K562 (cell line): ENCODE results near the gene IMMP2L. TPM values are rescaled to one million over a fixed set of nuclear protein-coding genes. Genes with fewer than 3 reads are reported as not detected.

Experiments
- ATAC-seq: fragments of 200-7000 bp; cut with Tn5 transposase; 3 replicates; pipeline ENCODE4 v1.9.1; 2020; ENCODE audit warnings: moderate library complexity
- BruUV-seq: library from RNA; stranded (reverse); fragments of 400-500 nt; replicated peaks from 2 replicates; lab custom pipeline; 2021; lab: Mats Ljungman, UMichigan
- CTCF ChIA-PET: fragments of 300-600 bp; formaldehyde crosslinking; extraction: SDS; loops from one replicate; lab custom pipeline; 2021; ENCODE audit warnings: low intra/inter-chr PET ratio; lab: Yijun Ruan, JAX
- POLR2A ChIA-PET: fragments of 300-600, 350-650 bp; sonication (Branson Sonifier 250); formaldehyde crosslinking; extraction: SDS; loops from one replicate; lab custom pipeline; 2021; ENCODE audit warnings: antibody characterized with exemption, inconsistent platforms; lab: Yijun Ruan, JAX
- DNase-seq, 4 experiments: peaks; one replicate each; pipeline versions ENCODE4 v3.0.0 to v3.0.0-alpha.2; 2011 to 2018; ENCODE audit warnings: low spot score in 3 of 4, mixed read lengths in 3 of 4; ENCODE audit errors: extremely low read depth in 1 of 4
- FAIRE-seq: peaks from 2 replicates; lab custom pipeline; 2011; peaks lifted over from hg19 to GRCh38; lab: Jason Lieb, UNC
- H2AFZ ChIP-seq: 2 replicates; pipeline ENCODE4 v1.6.0; 2011; ENCODE audit warnings: low read depth, low read length, control low read depth, inconsistent platforms
- H3K27ac ChIP-seq: fragments of 200-600 bp; 3 replicates; pipeline ENCODE4 v1.8.0; 2011; ENCODE audit warnings: low read depth, mild to moderate bottlenecking, control low read depth, inconsistent platforms, low read length, moderate library complexity, mixed read lengths; ENCODE audit errors: extremely low read depth
- H3K27me3 ChIP-seq, 2 experiments: fragments of 300-600 bp in 1 of 2; 2 replicates in 1 of 2; 3 replicates in 1 of 2; pipeline versions ENCODE4 v1.6.0 to v1.8.0; 2011; ENCODE audit warnings: inconsistent platforms in 2 of 2, low read length in 2 of 2, mild to moderate bottlenecking in 1 of 2, mixed read lengths in 1 of 2, moderate library complexity in 1 of 2; ENCODE audit not compliant: control insufficient read depth in 2 of 2, insufficient read depth in 2 of 2
- H3K36me3 ChIP-seq: fragments of 300-600 bp; 3 replicates; pipeline ENCODE4 v1.8.0; 2011; ENCODE audit warnings: mild to moderate bottlenecking, low read length, inconsistent platforms; ENCODE audit not compliant: control insufficient read depth, insufficient read depth
- H3K4me1 ChIP-seq, 2 experiments: fragments of 200-600 bp in 1 of 2; replicated peaks in 1 of 2; 2 replicates in 1 of 2; 3 replicates in 1 of 2; pipeline versions ENCODE4 v1.5.1 to v1.8.0; 2011; ENCODE audit warnings: inconsistent platforms in 2 of 2, low read length in 2 of 2, mild to moderate bottlenecking in 1 of 2, mixed read lengths in 1 of 2, moderate library complexity in 1 of 2; ENCODE audit not compliant: control insufficient read depth in 2 of 2, insufficient read depth in 2 of 2
- H3K4me2 ChIP-seq: 2 replicates; pipeline ENCODE4 v1.6.1; 2011; ENCODE audit warnings: low read length, control low read depth, inconsistent platforms, mixed read lengths; ENCODE audit not compliant: insufficient read depth
- H3K4me3 ChIP-seq: fragments of 200-600 bp; sonication (generic), shearing (Covaris generic); 2 replicates; pipeline ENCODE4 v1.5.1; 2016; ENCODE audit warnings: control low read depth, inconsistent platforms
- H3K79me2 ChIP-seq: fragments of 200-600 bp; 3 replicates; pipeline ENCODE4 v1.8.0; 2011; ENCODE audit warnings: low read length, inconsistent platforms; ENCODE audit not compliant: control insufficient read depth, insufficient read depth
- H3K9ac ChIP-seq, 2 experiments: 2 replicates each; pipeline versions ENCODE4 v1.6.0 to v1.6.1; 2011; ENCODE audit warnings: low read depth in 2 of 2, low read length in 2 of 2, control low read depth in 1 of 2, inconsistent platforms in 1 of 2, mild to moderate bottlenecking in 1 of 2, mixed read lengths in 1 of 2; ENCODE audit not compliant: insufficient read depth in 1 of 2
- H3K9me1 ChIP-seq: one replicate; pipeline ENCODE4 v1.6.0; 2011; ENCODE audit warnings: inconsistent platforms, mild to moderate bottlenecking, low read length, moderate library complexity; ENCODE audit not compliant: control insufficient read depth, insufficient read depth
- H3K9me3 ChIP-seq: replicated peaks from 2 replicates; pipeline ENCODE4 v1.5.1; 2011; ENCODE audit warnings: low read depth, low read length, inconsistent platforms; ENCODE audit not compliant: control insufficient read depth, insufficient read depth
- H4K20me1 ChIP-seq: replicated peaks from 2 replicates; pipeline ENCODE4 v1.6.1; 2011; ENCODE audit warnings: low read length, inconsistent platforms, mixed read lengths; ENCODE audit not compliant: control insufficient read depth, insufficient read depth
- ARID1B ChIP-seq: fragments of 450-650 bp; IDR thresholded peaks from 2 replicates; pipeline ENCODE4 v1.6.1; 2016; ENCODE audit warnings: antibody characterized with exemption, mild to moderate bottlenecking, inconsistent platforms
- KDM5B ChIP-seq: fragments of 200-600 bp; sonication (generic); IDR thresholded peaks from 2 replicates; pipeline ENCODE4 v1.6.1; 2012; ENCODE audit warnings: low read depth, mild to moderate bottlenecking, moderate library complexity, low read length, control low read depth, inconsistent platforms; ENCODE audit not compliant: insufficient replicate concordance
- MAZ ChIP-seq, 2 experiments: fragments of 450-650 bp in 1 of 2; sonication (generic) in 1 of 2; formaldehyde crosslinking; IDR thresholded peaks in 1 of 2; conservative IDR thresholded peaks in 1 of 2; 2 replicates each; pipeline versions ENCODE4 v1.4.0 to v1.5.0; 2020; ENCODE audit warnings: mild to moderate bottlenecking in 1 of 2, missing genetic modification reagents in 1 of 2
- MTF1 ChIP-seq: fragments of 250-450 bp; sonication (Bioruptor Pico); IDR thresholded peaks from 2 replicates; pipeline ENCODE4 v1.9.0; 2021; ENCODE audit warnings: moderate library complexity, mild to moderate bottlenecking, inconsistent platforms, borderline replicate concordance
- NELFE ChIP-seq: IDR thresholded peaks from 2 replicates; pipeline ENCODE4 v1.6.1; 2011; ENCODE audit warnings: mild to moderate bottlenecking; ENCODE audit not compliant: insufficient read depth, insufficient read length
- SOX6 ChIP-seq: fragments of 450-650 bp; IDR thresholded peaks from 2 replicates; pipeline ENCODE4 v1.6.1; 2014; ENCODE audit warnings: mild to moderate bottlenecking
- TRIM24 ChIP-seq, 2 experiments: fragments of 450-650 bp; IDR thresholded peaks; 2 replicates each; pipeline ENCODE4 v1.6.1; 2016
- ZC3H11A ChIP-seq: IDR thresholded peaks from 2 replicates; pipeline ENCODE4 v1.6.1; 2012; ENCODE audit warnings: low read depth, low read length, improper control_type of control experiment
- ZNF23 ChIP-seq: fragments of 250-450 bp; sonication (Bioruptor Pico); IDR thresholded peaks from 2 replicates; pipeline ENCODE4 v1.4.0; 2020; ENCODE audit warnings: mild to moderate bottlenecking
- ZSCAN32 ChIP-seq: fragments of 450-650 bp; formaldehyde crosslinking; IDR thresholded peaks from 2 replicates; pipeline ENCODE4 v1.4.0; 2020; ENCODE audit warnings: mild to moderate bottlenecking, moderate library complexity
- WGBS: fragments of 100-300 bp; shearing (Covaris generic); methylation state at CpG from one replicate; pipeline ENCODE4 v1.1.6; 2016; ENCODE audit warnings: low coverage, mixed read lengths; ENCODE audit not compliant: insufficient coverage; ENCODE audit errors: missing lambda C conversion rate; 5-methylcytosine and 5-hydroxymethylcytosine counted together
- in situ Hi-C: fragments of 300-500 bp; cut with MboI; formaldehyde crosslinking; loops from 4 replicates; pipeline ENCODE4 v1.15.0; 2018; ENCODE audit warnings: inconsistent platforms, mixed read lengths
- intact Hi-C: fragments of 100-400 bp; cut with micrococcal nuclease; formaldehyde crosslinking; loops from 2 replicates; pipeline ENCODE4 v1.14.2; 2022
- polyA plus RNA-seq, 8 experiments: library from polyadenylated mRNA; depleted of rRNA in 4 of 8; stranded (reverse) in 5 of 8; unstranded in 3 of 8; fragments of >200 nt; fragmentation: Nextera tagmentation in 2 of 8; fragmentation: Illumina TruSeq in 1 of 8; extraction: Ambion mirVana in 2 of 8; extraction: Trizol in 1 of 8; gene quantifications; 2 replicates each; pipeline versions ENCODE4 v1.2.1 to v1.2.3, GENCODE V29; 2011 to 2014; ENCODE audit warnings: inconsistent platforms in 1 of 8, missing spikeins in 1 of 8
- total RNA-seq, 7 experiments: library from RNA; depleted of rRNA in 6 of 7; stranded (reverse); fragments of >200 nt in 6 of 7; fragmentation: Illumina TruSeq in 2 of 7; extraction: Trizol in 2 of 7; gene quantifications; 2 replicates each; pipeline versions ENCODE4 v1.2.1 to v1.2.3, GENCODE V29; 2011 to 2021; ENCODE audit warnings: low replicate concordance in 1 of 7
- TF ChIP-seq, protein P1 (sequence below), 2 experiments: IDR thresholded peaks; 2 replicates each; pipeline ENCODE4 v1.6.1; 2012; ENCODE audit warnings: improper control_type of control experiment in 2 of 2, low read depth in 2 of 2, low read length in 2 of 2, borderline replicate concordance in 1 of 2
- TF ChIP-seq, protein P2 (sequence below): fragments of 450-650 bp; IDR thresholded peaks from 2 replicates; pipeline ENCODE4 v1.6.1; 2016; ENCODE audit warnings: low read depth, mild to moderate bottlenecking, moderate library complexity
- TF ChIP-seq, protein P3 (sequence below): fragments of 450-650 bp; IDR thresholded peaks from 2 replicates; pipeline ENCODE4 v1.6.1; 2017; ENCODE audit warnings: mild to moderate bottlenecking, moderate library complexity

Gene IMMP2L
- total and polyA plus RNA-seq, 9 of the 15 experiments (the other 6 are each of a cell fraction or from before 2014, with no cell fraction given): 29.7 to 116 (median 53.0) TPM

DNA sequence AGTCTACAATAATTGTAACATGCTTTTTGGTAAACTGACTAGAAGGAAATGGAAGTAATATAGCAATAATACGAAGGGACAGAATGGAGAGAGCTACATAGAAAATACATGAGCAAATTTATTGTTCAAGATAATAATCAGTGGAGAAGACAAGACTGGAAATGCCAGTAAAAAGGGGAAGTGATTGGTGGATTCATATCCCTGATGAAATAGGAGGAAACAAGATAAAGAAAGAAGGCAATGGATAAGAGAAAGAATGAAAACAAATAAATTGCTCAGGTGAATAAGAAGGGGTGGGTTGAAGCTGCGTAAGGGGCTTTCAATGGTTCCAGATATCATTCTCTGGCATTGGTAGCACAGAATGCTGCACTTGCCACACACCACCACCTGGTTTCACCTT is 335.5 kb downstream of the IMMP2L start:
- POLR2A ChIA-PET: no interaction called here
- no peak for FAIRE-seq
- TF ChIP-seq MAZ (CRISPR knock-in tag; conservative IDR thresholded peaks at IDR 0.05 in 1 of 2, IDR thresholded peaks at IDR 0.05 in 1 of 2) (no peak), ARID1B (peak; percentile 66), ZNF23 (CRISPR knock-in tag) (no peak), MTF1 (no peak), SOX6 (peak; percentile 67; the same call in 1 of the 2 replicates), ZSCAN32 (no peak), TRIM24 (IDR thresholded peaks at IDR 0.05) (peak; percentile 64 to 91; a peak in 3 of 4 replicates), KDM5B (no peak), NELFE (no peak), ZC3H11A (no peak)
- TF ChIP-seq, protein P1, sequence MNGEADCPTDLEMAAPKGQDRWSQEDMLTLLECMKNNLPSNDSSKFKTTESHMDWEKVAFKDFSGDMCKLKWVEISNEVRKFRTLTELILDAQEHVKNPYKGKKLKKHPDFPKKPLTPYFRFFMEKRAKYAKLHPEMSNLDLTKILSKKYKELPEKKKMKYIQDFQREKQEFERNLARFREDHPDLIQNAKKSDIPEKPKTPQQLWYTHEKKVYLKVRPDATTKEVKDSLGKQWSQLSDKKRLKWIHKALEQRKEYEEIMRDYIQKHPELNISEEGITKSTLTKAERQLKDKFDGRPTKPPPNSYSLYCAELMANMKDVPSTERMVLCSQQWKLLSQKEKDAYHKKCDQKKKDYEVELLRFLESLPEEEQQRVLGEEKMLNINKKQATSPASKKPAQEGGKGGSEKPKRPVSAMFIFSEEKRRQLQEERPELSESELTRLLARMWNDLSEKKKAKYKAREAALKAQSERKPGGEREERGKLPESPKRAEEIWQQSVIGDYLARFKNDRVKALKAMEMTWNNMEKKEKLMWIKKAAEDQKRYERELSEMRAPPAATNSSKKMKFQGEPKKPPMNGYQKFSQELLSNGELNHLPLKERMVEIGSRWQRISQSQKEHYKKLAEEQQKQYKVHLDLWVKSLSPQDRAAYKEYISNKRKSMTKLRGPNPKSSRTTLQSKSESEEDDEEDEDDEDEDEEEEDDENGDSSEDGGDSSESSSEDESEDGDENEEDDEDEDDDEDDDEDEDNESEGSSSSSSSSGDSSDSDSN (IDR thresholded peaks at IDR 0.05; ENCODE audit: borderline replicate concordance in 1 of 2, low read depth in 2 of 2, low read length in 2 of 2): no peak
- TF ChIP-seq, protein P2, sequence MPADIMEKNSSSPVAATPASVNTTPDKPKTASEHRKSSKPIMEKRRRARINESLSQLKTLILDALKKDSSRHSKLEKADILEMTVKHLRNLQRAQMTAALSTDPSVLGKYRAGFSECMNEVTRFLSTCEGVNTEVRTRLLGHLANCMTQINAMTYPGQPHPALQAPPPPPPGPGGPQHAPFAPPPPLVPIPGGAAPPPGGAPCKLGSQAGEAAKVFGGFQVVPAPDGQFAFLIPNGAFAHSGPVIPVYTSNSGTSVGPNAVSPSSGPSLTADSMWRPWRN: no peak
- TF ChIP-seq, protein P3, sequence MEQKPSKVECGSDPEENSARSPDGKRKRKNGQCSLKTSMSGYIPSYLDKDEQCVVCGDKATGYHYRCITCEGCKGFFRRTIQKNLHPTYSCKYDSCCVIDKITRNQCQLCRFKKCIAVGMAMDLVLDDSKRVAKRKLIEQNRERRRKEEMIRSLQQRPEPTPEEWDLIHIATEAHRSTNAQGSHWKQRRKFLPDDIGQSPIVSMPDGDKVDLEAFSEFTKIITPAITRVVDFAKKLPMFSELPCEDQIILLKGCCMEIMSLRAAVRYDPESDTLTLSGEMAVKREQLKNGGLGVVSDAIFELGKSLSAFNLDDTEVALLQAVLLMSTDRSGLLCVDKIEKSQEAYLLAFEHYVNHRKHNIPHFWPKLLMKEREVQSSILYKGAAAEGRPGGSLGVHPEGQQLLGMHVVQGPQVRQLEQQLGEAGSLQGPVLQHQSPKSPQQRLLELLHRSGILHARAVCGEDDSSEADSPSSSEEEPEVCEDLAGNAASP: no peak

More for the DNA sequence above, 335.5 kb downstream of the IMMP2L start:
- no peaks in the 10 kb centered on the region for H3K36me3 ChIP-seq
- 66% methylated on average over 2 of the region's 2 CpGs for WGBS
- no peak overlapping the region for H3K4me3 ChIP-seq
- DNase-seq (no peak), ATAC-seq (no peak)
- peaks cover 11% of the 10 kb centered on the region for H3K79me2 ChIP-seq
- H3K27me3 ChIP-seq: no peaks in the 10 kb centered on the region
- no peak overlapping the region for H3K27ac ChIP-seq
- no peaks in the 10 kb centered on the region for H3K9me3 ChIP-seq
- CTCF ChIA-PET: no interaction called here
- intact Hi-C loops: loop anchor here (5.0 kb wide), 1 partner anchor 251 kb away; no protein-coding TSS in a partner anchor
- no peaks in the 10 kb centered on the region for H4K20me1 ChIP-seq
- peaks cover 4 to 31% of the 10 kb centered on the region in 2 experiments; a peak in 4 of 5 replicates for H3K4me1 ChIP-seq
- BruUV-seq: no TSS peak
- no peaks in the 10 kb centered on the region for H3K9me1 ChIP-seq
- H3K4me2 ChIP-seq: no peak overlapping the region
- no peak overlapping the region for H3K9ac ChIP-seq
- in situ Hi-C loops: no loop called here
- H2AFZ ChIP-seq: no peak overlapping the region
